Stimulated activated CD4-positive, alpha-beta T cell treated with anti-CD3 and anti-CD28 coated beads, Interleukin-2, amount 100 ng/mL, for 4 hours (primary cell): ENCODE measurements around the gene MAPK1.
"Not testable (repeated sequence)": the region's sequence is repeated elsewhere in the genome, so short reads cannot be mapped to it uniquely, and the experiment has no call there.

Experiments
- DNase-seq: peaks from one replicate; pipeline ENCODE4 v3.0.0-alpha.2; 2020; ENCODE audit warnings: low read depth

Gene MAPK1

DNA sequence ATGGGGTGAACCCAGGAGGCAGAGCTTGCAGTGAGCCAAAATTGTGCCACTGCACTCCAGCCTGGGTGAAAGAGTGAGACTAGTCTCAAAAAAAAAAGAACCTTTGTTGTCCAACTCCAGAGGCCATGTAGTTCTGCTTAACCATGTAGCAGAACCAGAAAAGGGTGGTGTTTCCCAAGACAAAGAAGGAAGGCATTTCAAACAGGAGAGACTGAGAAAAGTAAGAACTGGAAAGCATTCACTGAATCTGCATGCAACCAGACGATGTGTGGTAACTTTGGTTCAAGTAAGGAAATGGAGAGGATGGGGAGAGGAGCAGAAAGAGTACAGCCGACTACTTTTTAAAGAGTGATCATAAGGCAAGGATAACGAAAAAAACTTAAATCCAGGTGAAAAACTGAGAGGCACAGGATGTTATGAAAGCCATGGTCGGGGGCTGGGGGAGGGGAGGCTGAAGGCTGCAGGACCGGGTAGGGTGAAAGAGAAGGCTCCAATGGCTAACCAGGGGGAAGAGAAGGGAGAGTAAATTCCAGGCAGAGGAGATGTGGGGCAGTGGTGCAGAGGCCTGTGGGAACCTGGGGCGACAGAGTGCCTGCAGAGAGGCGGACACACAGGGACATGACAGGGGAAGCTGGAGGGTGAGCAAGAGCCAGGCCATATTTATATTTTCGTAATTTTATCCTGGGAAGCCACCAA, 48.8 kb downstream of the MAPK1 start:
- DNase-seq: no peak

GRCh38 chr22:21817497-21817853, 50.0 kb downstream of the MAPK1 start:
- not testable (repeated sequence) for DNase-seq

DNA sequence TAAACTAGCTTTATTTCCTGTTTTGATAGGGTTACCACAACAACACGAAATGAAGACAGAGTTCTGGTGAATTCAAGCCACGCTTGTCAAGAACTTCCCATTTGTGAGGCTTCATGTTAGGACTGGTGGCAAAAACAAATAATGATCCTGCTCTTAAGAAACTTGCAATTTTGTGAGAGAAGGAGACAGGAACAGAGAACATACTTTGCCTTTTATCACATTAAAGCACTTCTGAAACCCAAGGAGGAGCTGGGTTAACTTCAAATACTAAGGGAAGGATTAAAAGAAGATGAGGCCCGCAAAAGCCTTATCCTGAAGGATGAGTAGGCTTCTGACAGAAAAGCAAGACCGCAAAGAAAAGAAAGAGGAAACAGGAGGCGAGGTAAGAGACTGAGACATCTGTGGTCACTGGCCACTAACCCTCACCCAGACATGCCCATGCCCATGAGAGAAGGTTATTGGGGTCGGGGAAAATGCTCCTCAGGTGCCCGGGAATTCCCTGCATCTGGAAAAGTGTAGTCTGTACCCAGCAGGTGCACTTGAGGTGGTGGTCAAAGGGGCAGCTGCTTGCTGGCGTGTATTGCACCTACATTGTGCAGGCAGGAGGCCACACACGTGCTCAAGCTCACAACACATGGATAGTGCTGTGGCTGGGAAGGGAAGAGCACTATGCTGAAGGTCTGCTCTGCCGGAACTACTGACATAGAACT, 50.5 kb downstream of the MAPK1 start:
- DNase-seq: peak; percentile 6

- no peak for DNase-seq
These were observed 51.0 kb downstream of the MAPK1 start for GRCh38 chr22:21816472-21816786.

DNA sequence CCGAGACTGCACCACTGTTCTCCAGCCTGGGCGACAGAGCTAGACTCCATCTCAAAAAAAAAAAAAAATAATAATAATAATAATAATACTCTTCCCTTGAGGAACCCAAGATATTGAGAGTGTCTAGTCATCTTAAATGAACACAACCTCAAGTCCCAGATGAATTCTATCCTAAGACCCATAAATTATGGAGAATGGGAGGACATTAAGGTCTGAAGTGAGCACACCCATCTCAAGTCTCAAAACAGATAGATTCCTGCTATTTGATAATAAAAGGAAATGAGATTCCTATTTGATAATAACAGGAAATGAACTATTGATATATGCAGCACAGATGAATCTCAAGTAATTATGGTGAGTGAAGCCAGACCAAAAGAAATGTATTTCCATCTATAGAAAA, 51.5 kb downstream of the MAPK1 start:
- no peak for DNase-seq

DNA sequence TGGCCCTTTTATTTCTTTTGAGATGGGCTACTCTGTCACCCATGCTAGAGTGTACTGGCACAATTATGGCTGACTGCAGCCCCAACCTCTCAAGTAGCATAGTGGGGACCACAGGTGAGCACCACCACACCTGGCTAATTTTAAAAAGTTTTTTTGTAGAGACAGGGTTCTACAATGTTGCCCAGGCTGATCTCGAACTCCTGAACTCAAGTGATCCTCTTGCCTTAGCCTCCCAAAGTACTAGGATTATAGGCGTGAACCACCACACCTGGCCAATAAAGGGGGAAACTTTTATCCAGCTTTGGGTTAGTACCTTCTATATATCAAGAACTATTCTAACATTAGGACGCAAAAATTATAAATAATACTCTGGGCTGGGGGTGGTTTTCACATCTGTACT, 52.1 kb downstream of the MAPK1 start:
- no peak for DNase-seq

DNA sequence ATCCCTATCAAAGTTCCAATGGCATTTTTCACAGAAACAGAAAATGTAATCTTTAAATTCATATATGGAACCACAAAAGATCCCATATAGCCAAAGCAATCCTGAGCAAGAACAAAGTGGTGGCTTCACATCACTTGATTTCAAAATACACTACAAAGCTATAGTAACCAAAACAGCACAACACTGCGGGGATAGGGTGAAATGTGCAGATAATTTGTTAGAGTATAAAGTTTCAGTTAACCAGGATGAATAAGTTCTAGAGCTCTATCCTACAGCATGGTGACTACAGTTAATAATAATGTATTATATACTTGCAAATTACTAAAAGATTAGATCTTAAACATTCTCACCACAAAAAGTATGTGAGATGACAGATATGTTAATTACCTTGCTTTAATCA, 55.5 kb downstream of the MAPK1 start:
- DNase-seq: no peak

DNA sequence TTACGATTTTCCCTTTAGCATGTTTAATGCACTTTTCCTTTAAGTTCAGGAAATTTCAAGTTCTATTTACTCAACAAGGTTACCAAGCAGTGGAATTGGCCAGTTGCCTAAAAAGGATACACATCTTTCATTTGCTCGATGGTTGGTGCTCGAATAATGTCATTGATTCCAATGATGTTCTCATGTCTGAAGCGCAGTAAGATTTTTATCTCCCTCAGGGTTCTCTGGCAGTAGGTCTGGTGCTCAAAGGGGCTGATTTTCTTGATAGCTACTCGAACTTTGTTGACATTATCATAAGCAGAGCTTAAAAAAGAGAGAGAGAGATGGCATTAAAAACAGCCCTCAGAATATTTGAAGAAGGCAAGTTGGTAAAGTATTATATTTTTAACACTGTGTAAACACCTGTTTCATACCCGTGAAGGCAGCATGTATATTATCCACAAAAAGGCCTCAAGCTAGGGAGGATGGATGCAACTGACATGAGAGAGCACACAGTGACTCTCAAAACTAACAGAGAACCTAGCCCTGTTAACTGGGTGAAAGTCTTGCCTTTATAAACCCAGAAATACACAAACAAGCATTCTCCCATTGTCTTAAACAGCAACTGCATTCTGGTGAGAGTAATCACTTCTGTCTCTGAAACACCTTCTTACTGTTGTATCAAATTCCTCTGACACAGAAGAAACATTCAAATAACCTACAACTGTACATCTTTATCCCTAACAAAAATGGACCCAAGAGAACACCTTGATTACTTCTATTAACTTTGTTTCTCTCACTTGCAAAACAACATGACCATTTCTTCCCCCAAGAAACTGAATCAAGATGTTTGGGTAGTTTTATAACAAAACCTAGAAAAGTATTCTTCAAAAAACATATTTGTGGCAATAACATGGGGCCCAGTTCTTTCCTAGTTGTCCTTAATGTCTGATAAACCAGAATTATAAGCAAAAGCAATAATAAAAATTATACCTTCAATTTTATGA, 59.6 kb downstream of the MAPK1 start:
- DNase-seq: no peak

DNA sequence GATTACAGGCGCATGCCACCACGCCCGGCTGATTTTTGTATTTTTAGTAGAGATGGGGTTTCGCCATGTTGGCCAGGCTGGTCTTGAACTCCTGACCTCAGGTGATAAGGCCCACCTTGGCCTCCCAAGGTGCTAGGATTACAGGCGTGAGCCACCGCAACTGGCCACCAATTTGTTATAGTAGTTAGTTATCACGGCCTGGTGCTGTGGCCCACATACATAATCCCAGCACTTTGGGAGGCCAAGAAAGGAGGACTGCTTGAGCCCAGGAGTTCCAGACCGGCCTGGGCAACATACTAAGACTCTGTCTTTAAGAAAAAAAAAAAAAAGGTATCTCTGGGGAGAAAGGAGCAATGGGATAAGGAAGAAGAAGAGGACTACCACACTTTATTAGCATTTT, 62.1 kb downstream of the MAPK1 start:
- DNase-seq: not testable (repeated sequence)

GRCh38 chr22:21803811-21804249, 63.6 kb downstream of the MAPK1 start:
- DNase-seq: no peak

- no peak for DNase-seq
These were observed 64.8 kb downstream of the MAPK1 start for GRCh38 chr22:21802673-21803072.

- no peak for DNase-seq
These were observed 65.4 kb downstream of the MAPK1 start for GRCh38 chr22:21802056-21802455.

GRCh38 chr22:21801304-21801644, 66.2 kb downstream of the MAPK1 start:
- DNase-seq: not testable (repeated sequence)

GRCh38 chr22:21800552-21801303, 66.7 kb downstream of the MAPK1 start:
- no peak for DNase-seq

GRCh38 chr22:21797444-21798221, 69.8 kb downstream of the MAPK1 start:
- no peak for DNase-seq

DNA sequence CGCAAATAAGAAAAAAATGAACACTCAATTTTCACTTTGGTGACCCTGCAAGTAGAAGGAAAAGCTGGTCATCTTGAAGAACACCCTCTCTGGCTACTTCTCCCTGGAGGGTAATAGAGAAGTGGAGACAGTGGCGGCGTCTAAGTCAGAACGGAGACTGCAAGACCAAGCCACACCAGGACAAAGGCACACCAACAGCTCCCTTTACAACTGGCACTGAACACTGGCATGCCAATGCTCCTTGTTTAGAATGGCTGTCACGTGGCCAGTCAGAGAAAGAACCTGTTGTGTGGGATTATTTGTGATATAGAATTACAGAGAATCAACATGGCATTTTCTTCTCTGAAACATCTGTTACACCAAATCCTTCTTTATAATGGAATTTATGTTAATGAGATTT, 70.6 kb downstream of the MAPK1 start:
- no peak for DNase-seq

DNA sequence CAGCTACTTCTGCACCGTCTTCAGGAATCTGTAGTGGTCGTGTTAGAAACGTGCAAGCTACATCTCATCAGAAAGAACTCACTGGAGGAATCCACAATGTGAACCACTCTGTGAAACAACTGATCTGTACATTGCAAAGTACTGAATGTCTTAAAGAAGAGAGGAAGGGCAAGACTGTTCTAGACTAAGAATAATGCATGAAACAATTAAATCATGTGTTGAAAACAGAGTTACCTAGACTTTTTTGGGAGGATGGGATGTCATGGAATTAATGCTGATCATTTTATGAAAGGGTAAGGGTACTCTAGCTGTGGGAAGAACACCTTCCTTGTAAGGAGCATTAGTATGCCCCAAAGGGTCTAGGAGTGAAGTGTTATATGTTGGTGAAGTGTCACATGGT, 71.2 kb downstream of the MAPK1 start:
- no peak for DNase-seq

- DNase-seq: not testable (repeated sequence)
These were observed 73.7 kb downstream of the MAPK1 start for GRCh38 chr22:21793716-21794115.

DNA sequence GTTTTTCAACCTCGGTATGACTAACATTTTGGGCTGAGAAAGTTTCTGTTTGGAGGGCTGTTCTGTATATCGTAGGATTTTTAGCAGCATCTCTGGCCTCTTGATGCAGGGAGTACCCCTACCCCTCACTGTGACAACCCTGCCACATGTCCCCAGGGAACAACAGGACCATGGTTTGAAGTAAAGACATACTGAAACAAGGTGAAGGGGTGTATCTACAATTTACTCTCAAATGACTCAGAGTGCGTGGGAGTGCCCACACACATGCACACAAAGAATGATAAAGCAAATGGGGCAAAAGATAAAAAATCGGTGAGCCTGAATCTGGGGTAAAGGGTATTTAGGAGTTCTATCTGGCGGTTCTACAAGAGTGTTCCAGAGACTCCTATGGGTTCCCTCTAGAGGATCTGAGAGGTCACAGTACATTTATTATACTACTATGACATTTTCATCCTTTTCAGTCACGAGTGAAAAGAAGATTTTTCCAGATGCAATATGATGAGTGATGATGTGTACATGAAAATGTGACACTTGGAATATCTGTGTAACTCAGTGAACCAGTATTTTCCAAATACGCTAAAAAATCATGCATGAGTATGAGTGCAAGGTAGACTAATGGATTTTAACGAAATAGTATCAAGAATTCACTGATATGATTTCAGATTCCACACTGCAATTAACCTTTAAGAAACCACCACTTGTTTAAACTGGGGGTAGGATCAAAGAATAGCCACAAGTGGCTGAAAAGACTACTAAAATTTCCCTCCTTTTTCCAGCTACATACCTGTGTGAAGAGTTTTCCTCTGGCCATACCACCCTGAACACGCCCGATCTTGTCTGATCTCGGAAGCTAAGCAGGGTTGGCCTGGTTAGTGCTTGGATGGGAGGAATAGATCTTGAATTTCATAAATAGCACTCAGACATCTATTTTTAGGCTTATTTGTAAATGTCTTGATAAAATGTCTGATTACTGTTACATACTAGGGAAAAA, 75.5 kb downstream of the MAPK1 start:
- peak; percentile 28 for DNase-seq
